Measurements from ENCODE around the gene TYK2. TPM values are rescaled to one million over a fixed set of nuclear protein-coding genes. Genes with fewer than 3 reads are reported as not detected.

The TYK2 gene
- total and polyA plus RNA-seq, 9 of the 15 experiments (the other 6 are each of a cell fraction or from before 2014, with no cell fraction given) = 15.0 to 182 (median 85.9) TPM

DNA sequence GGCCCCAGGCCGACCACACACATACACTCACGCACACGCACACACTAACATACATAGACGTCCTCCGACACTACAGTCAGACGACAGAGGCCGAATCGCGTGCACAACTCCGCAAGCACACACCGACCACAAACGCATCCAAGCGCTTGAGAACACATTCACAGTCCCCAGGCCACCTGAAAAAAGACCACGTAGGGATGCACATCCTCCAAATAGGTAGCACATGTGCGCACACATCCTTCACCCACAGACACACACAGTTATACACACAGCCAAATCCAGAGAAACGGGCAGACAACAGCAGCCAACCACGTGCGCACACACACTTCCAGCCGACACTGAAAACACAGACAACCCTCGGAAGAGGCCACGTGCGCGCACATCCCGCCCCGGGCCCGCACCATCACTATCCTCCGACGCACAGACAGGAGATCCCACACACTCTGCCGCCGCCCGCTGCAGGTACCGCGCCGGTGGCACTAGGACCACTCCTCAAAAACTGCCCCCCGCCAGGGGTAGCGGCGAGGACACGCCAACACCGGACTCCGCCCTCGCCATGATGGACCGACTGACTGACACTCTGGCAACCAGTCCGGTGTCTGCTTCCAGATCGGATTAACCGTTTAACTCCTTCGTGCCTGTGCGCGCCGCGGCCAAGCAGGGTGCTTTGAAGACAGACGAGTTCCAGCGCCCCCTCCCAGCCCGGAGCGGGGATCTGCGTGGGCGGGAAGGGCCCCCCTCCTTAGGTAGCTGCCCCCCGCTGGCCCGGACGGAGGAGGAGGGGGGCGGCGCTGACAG lies 39.5 kb upstream of the TYK2 start (continued):
- TF ChIP-seq NCOR1 (IDR thresholded peaks at IDR 0.05) = peak; percentile 32
- TF ChIP-seq, protein P1, sequence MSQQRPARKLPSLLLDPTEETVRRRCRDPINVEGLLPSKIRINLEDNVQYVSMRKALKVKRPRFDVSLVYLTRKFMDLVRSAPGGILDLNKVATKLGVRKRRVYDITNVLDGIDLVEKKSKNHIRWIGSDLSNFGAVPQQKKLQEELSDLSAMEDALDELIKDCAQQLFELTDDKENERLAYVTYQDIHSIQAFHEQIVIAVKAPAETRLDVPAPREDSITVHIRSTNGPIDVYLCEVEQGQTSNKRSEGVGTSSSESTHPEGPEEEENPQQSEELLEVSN (IDR thresholded peaks at IDR 0.05; ENCODE audit: borderline replicate concordance in 1 of 2, extremely low read depth in 1 of 2, insufficient read depth in 1 of 2, insufficient read length in 1 of 2, low read depth in 1 of 2, low read length in 1 of 2, poor library complexity in 1 of 2, severe bottlenecking in 1 of 2) = peak; percentile 84 to 94
- peak; percentile 100 for TF ChIP-seq MAX (CRISPR knock-in tag; IDR thresholded peaks at IDR 0.05)
- TF ChIP-seq NFE2L1 (tag; IDR thresholded peaks at IDR 0.05; ENCODE audit: borderline replicate concordance, low read depth) = no peak
- no peak for TF ChIP-seq ZNF408 (CRISPR knock-in tag; IDR thresholded peaks at IDR 0.05; ENCODE audit: low read depth)
- TF ChIP-seq DIDO1 (tag; IDR thresholded peaks at IDR 0.05; ENCODE audit: low read depth) = 0 out of 2 replicates have a peak, but pooled peaks have one; percentile 13
- TF ChIP-seq TFAP4 (CRISPR knock-in tag; IDR thresholded peaks at IDR 0.05; ENCODE audit: borderline replicate concordance) = peak; percentile 73
- TF ChIP-seq, protein P2, sequence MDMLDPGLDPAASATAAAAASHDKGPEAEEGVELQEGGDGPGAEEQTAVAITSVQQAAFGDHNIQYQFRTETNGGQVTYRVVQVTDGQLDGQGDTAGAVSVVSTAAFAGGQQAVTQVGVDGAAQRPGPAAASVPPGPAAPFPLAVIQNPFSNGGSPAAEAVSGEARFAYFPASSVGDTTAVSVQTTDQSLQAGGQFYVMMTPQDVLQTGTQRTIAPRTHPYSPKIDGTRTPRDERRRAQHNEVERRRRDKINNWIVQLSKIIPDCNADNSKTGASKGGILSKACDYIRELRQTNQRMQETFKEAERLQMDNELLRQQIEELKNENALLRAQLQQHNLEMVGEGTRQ (CRISPR knock-in tag; IDR thresholded peaks at IDR 0.05) = peak; percentile 70
- TF ChIP-seq, protein P3, sequence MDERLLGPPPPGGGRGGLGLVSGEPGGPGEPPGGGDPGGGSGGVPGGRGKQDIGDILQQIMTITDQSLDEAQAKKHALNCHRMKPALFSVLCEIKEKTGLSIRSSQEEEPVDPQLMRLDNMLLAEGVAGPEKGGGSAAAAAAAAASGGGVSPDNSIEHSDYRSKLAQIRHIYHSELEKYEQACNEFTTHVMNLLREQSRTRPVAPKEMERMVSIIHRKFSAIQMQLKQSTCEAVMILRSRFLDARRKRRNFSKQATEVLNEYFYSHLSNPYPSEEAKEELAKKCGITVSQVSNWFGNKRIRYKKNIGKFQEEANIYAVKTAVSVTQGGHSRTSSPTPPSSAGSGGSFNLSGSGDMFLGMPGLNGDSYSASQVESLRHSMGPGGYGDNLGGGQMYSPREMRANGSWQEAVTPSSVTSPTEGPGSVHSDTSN (CRISPR knock-in tag; IDR thresholded peaks at IDR 0.05; ENCODE audit: low read depth) = no peak; the same call in 1 of the 2 replicates
- TF ChIP-seq, protein P3 (tag; conservative IDR thresholded peaks at IDR 0.05; ENCODE audit: low read depth) = peak; percentile 76
- TF ChIP-seq ZNF57 (CRISPR knock-in tag; IDR thresholded peaks at IDR 0.05) = no peak
- peak; percentile 97 for TF ChIP-seq MYC (IDR thresholded peaks at IDR 0.05; ENCODE audit: low read depth, low read length)
- peak; percentile 91 for TF ChIP-seq MYC (CRISPR knock-in tag; IDR thresholded peaks at IDR 0.05; ENCODE audit: borderline replicate concordance, low read depth)
- peak; percentile 84; the same call in 1 of the 2 replicates for TF ChIP-seq ZBTB7A (IDR thresholded peaks at IDR 0.05; ENCODE audit: borderline replicate concordance, control insufficient read depth, low read depth, low read length)
- TF ChIP-seq FOXP1 (CRISPR knock-in tag; IDR thresholded peaks at IDR 0.05) = peak; percentile 50; the same call in 1 of the 2 replicates
- 0 out of 2 replicates have a peak, but pooled peaks have one; percentile 7 for TF ChIP-seq FOSL1 (tag; conservative IDR thresholded peaks at IDR 0.05)
- TF ChIP-seq FOXK2 (conservative IDR thresholded peaks at IDR 0.05 in 1 of 2, IDR thresholded peaks at IDR 0.05 in 1 of 2; ENCODE audit: low read depth in 2 of 2) = peak; percentile 96 to 98
- peak; percentile 52 for TF ChIP-seq SP2 (IDR thresholded peaks at IDR 0.05; ENCODE audit: extremely low read depth, low read depth, low read length, poor library complexity, severe bottlenecking)
- TF ChIP-seq TEAD4 (IDR thresholded peaks at IDR 0.05; ENCODE audit: low read length) = 0 out of 2 replicates have a peak, but pooled peaks have one; percentile 13
- no peak for TF ChIP-seq TEAD4 (CRISPR knock-in tag; IDR thresholded peaks at IDR 0.05; ENCODE audit: borderline replicate concordance)

Data from K562 (cell line).